B cell (primary cell): ENCODE data around the gene FOXF1.

Source experiments
- EZH2 ChIP-seq: IDR thresholded peaks from 2 replicates; pipeline ENCODE4 v1.6.1; 2012; ENCODE audit warnings: borderline replicate concordance, low read depth, mild to moderate bottlenecking, moderate library complexity, low read length; ENCODE audit not compliant: insufficient read depth, poor library complexity, severe bottlenecking
- TF ChIP-seq, protein P1 (sequence below): fragments of 200-600 bp; IDR thresholded peaks from one replicate; pipeline ENCODE4 v1.8.0; 2022; ENCODE audit warnings: antibody characterized with exemption, mild to moderate bottlenecking

DNA sequence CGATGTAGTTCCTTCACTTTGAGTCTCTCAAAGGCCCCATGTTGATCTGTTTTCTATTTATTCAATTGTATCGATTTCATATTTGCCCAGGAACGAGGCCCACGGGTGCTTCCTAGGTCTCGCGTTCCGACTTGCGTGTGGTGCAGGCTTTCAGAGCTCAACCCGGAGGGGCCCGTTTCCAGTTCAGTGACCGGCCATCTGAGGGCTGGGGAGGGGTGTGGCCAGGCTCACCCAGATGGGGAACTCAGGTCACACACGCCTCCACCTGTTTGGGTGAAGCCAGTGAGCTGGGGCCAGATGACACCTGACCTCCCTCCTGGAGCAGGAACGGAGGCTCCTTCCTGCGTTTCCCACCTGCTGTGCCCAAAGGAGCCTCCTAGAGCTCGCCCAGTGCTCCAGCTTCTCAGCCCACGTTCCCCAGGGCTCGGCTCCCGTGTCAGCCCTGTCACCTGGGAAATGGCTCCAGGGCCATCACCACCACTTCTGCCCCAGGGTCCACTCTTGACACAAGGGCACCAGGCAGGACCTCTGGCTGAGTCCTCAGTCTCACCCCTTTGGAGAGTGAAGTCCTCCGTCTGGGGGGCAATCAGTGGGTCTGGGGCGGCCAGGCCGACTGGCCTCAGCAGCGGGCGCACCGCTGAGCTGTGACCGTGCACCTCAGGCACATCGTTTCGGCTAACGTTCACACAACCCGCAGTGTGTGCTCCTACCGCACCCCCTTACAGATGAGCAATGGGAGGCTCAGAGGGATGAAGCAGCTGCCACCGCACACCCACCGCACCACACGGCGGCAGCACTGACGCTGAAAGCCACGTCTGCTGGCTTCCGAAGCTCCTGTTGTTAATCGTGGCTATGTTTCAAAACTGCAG is 18.0 kb downstream of the FOXF1 start:
- TF ChIP-seq, protein P1, sequence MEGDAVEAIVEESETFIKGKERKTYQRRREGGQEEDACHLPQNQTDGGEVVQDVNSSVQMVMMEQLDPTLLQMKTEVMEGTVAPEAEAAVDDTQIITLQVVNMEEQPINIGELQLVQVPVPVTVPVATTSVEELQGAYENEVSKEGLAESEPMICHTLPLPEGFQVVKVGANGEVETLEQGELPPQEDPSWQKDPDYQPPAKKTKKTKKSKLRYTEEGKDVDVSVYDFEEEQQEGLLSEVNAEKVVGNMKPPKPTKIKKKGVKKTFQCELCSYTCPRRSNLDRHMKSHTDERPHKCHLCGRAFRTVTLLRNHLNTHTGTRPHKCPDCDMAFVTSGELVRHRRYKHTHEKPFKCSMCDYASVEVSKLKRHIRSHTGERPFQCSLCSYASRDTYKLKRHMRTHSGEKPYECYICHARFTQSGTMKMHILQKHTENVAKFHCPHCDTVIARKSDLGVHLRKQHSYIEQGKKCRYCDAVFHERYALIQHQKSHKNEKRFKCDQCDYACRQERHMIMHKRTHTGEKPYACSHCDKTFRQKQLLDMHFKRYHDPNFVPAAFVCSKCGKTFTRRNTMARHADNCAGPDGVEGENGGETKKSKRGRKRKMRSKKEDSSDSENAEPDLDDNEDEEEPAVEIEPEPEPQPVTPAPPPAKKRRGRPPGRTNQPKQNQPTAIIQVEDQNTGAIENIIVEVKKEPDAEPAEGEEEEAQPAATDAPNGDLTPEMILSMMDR = no peak
- TF ChIP-seq EZH2 = no peak
